Fibroblast of lung (primary cell): Measurements from ENCODE around the gene SYT8. TPM values are rescaled to one million over a fixed set of nuclear protein-coding genes. Genes with fewer than 3 reads are reported as not detected.
"Not testable (repeated sequence)": the region's sequence is repeated elsewhere in the genome, so short reads cannot be mapped to it uniquely, and the experiment has no call there.

Experiments
- DNase-seq, 2 donors: peaks; one replicate each; pipeline versions ENCODE4 v3.0.0 to v3.0.0-alpha.2; 2010; ENCODE audit warnings: low read depth in 2 of 2
- H2AFZ ChIP-seq: 2 replicates; pipeline ENCODE4 v1.5.1; 2012; ENCODE audit warnings: low read length, control low read depth, inconsistent platforms
- H3K27ac ChIP-seq: 2 replicates; pipeline ENCODE4 v1.5.1; 2011; ENCODE audit warnings: low read length, control low read depth; ENCODE audit not compliant: insufficient read depth
- H3K27me3 ChIP-seq: 2 replicates; pipeline ENCODE4 v1.5.1; 2011; ENCODE audit warnings: mild to moderate bottlenecking, low read length; ENCODE audit not compliant: control insufficient read depth, insufficient read depth
- H3K36me3 ChIP-seq: 2 replicates; pipeline ENCODE4 v1.5.1; 2011; ENCODE audit warnings: low read length; ENCODE audit not compliant: control insufficient read depth, insufficient read depth
- H3K4me1 ChIP-seq: 2 replicates; pipeline ENCODE4 v1.5.1; 2011; ENCODE audit warnings: low read length; ENCODE audit not compliant: control insufficient read depth, insufficient read depth; ENCODE audit errors: extremely low read depth
- H3K4me2 ChIP-seq: 2 replicates; pipeline ENCODE4 v1.5.1; 2011; ENCODE audit warnings: low read length, control low read depth; ENCODE audit not compliant: insufficient read depth; ENCODE audit errors: extremely low read depth
- H3K4me3 ChIP-seq, 4 experiments: fragments of 200-600 bp in 1 of 4; sonication (generic) in 1 of 4; replicated peaks in 1 of 4; 2 replicates each; pipeline ENCODE4 v1.5.1; 2011 to 2016; ENCODE audit warnings: low read length in 4 of 4, low read depth in 3 of 4, mild to moderate bottlenecking in 3 of 4, control low read depth in 2 of 4, inconsistent platforms in 1 of 4, mixed read lengths in 1 of 4; ENCODE audit not compliant: insufficient read depth in 1 of 4; ENCODE audit errors: control extremely low read depth in 1 of 4
- H3K79me2 ChIP-seq: 2 replicates; pipeline ENCODE4 v1.5.1; 2012; ENCODE audit warnings: mild to moderate bottlenecking, low read length, inconsistent platforms; ENCODE audit not compliant: control insufficient read depth, insufficient read depth
- H3K9ac ChIP-seq: 2 replicates; pipeline ENCODE4 v1.5.1; 2011; ENCODE audit warnings: mild to moderate bottlenecking, low read length, control low read depth; ENCODE audit not compliant: insufficient read depth
- H3K9me3 ChIP-seq: 2 replicates; pipeline ENCODE4 v1.5.1; 2012; ENCODE audit warnings: low read depth, low read length; ENCODE audit not compliant: control insufficient read depth, insufficient read depth
- H4K20me1 ChIP-seq: 2 replicates; pipeline ENCODE4 v1.5.1; 2011; ENCODE audit warnings: low read length; ENCODE audit not compliant: control insufficient read depth, insufficient read depth; ENCODE audit errors: extremely low read depth
- CTCF ChIP-seq, 2 donors: IDR thresholded peaks in 1 of 2; conservative IDR thresholded peaks in 1 of 2; 1 replicate in 1 of 2; 2 replicates in 1 of 2; pipeline ENCODE4 v1.5.1; 2011 to 2012; ENCODE audit warnings: low read length in 2 of 2, control low read depth in 1 of 2, inconsistent platforms in 1 of 2, low read depth in 1 of 2, mild to moderate bottlenecking in 1 of 2
- EZH2 ChIP-seq: IDR thresholded peaks from 2 replicates; pipeline ENCODE4 v1.5.1; 2012; ENCODE audit warnings: low read length, control low read depth, mild to moderate bottlenecking; ENCODE audit errors: missing control alignments
- polyA plus RNA-seq, 2 donors: library from polyadenylated mRNA; depleted of rRNA in 1 of 2; stranded (reverse) in 1 of 2; unstranded in 1 of 2; fragments of >200 nt; gene quantifications; 2 replicates each; pipeline ENCODE4 v1.2.1, GENCODE V29; 2011 to 2012; ENCODE audit warnings: missing spikeins in 1 of 2
- total RNA-seq: library from RNA; depleted of rRNA; stranded (reverse); fragments of >200 nt; gene quantifications from 2 replicates; pipeline ENCODE4 v1.2.1, GENCODE V29; 2014

The SYT8 gene
- total and polyA plus RNA-seq, 2 donors (not counting 1 experiment from before 2014, with no cell fraction given) = not detected

- not testable (repeated sequence) for H4K20me1 ChIP-seq, H3K27me3 ChIP-seq, H3K4me3 ChIP-seq, DNase-seq, H3K9me3 ChIP-seq, H3K36me3 ChIP-seq, H3K79me2 ChIP-seq, H3K4me2 ChIP-seq, H3K9ac ChIP-seq, H2AFZ ChIP-seq, H3K27ac ChIP-seq, H3K4me1 ChIP-seq
Observed at GRCh38 chr11:1874441-1875092, 39.8 kb downstream of the SYT8 start.

- no peak overlapping the region for H3K4me2 ChIP-seq
- H3K4me3 ChIP-seq = no peak overlapping the region
- H3K79me2 ChIP-seq = no peaks in the 10 kb centered on the region
- H2AFZ ChIP-seq = no peak overlapping the region
- TF ChIP-seq EZH2 (no peak), CTCF (conservative IDR thresholded peaks at IDR 0.05 in 1 of 2, IDR thresholded peaks at IDR 0.05 in 1 of 2; ENCODE audit: low read depth in 1 of 2, low read length in 2 of 2) (no peak)
- DNase-seq = no peak
- H3K36me3 ChIP-seq = no peaks in the 10 kb centered on the region
- H3K27ac ChIP-seq = no peak overlapping the region
- H3K9me3 ChIP-seq = no peaks in the 10 kb centered on the region
- no peaks in the 10 kb centered on the region for H3K4me1 ChIP-seq
- no peaks in the 10 kb centered on the region for H4K20me1 ChIP-seq
- H3K27me3 ChIP-seq = peaks cover 6% of the 10 kb centered on the region
- no peak overlapping the region for H3K9ac ChIP-seq
Observed at GRCh38 chr11:1875093-1875850, 40.5 kb downstream of the SYT8 start.

- not testable (repeated sequence) for H4K20me1 ChIP-seq, H3K4me3 ChIP-seq, H3K79me2 ChIP-seq, H2AFZ ChIP-seq, H3K9me3 ChIP-seq, H3K9ac ChIP-seq, H3K4me1 ChIP-seq, DNase-seq, H3K4me2 ChIP-seq, H3K27me3 ChIP-seq, H3K27ac ChIP-seq, H3K36me3 ChIP-seq
Observed at GRCh38 chr11:1875851-1876301, 41.1 kb downstream of the SYT8 start.
